DND-41 (cell line): ENCODE results near the gene MYT1.
"Not testable (repeated sequence)": the region's sequence is repeated elsewhere in the genome, so short reads cannot be mapped to it uniquely, and the experiment has no call there.

ENCODE experiments used
- ATAC-seq: fragments of 200-7000 bp; cut with Tn5 transposase; 3 replicates; pipeline ENCODE4 v1.9.1; 2021; ENCODE audit warnings: low read depth; ENCODE audit not compliant: insufficient read depth
- DNase-seq: peaks from one replicate; pipeline ENCODE4 v3.0.0-alpha.2; 2020
- H2AFZ ChIP-seq: 2 replicates; pipeline ENCODE4 v1.6.0; 2012; ENCODE audit warnings: low read depth, low read length
- H3K27ac ChIP-seq: 2 replicates; pipeline ENCODE4 v1.5.1; 2012; ENCODE audit warnings: low read length, inconsistent platforms
- H3K27me3 ChIP-seq: fragments of 200-600 bp; sonication (generic); 2 replicates; pipeline ENCODE4 v1.6.0; 2012; ENCODE audit warnings: low read length, mild to moderate bottlenecking, inconsistent platforms; ENCODE audit not compliant: insufficient read depth, poor library complexity
- H3K36me3 ChIP-seq: 2 replicates; pipeline ENCODE4 v1.5.1; 2012; ENCODE audit warnings: low read length, inconsistent platforms; ENCODE audit not compliant: insufficient read depth
- H3K4me1 ChIP-seq: 2 replicates; pipeline ENCODE4 v1.5.1; 2012; ENCODE audit warnings: mild to moderate bottlenecking, low read length; ENCODE audit not compliant: insufficient read depth
- H3K4me2 ChIP-seq: 2 replicates; pipeline ENCODE4 v1.6.0; 2012; ENCODE audit warnings: mild to moderate bottlenecking, moderate library complexity, low read length, inconsistent platforms; ENCODE audit not compliant: insufficient read depth
- H3K4me3 ChIP-seq, 2 experiments: fragments of 200-600 bp in 1 of 2; shearing (Covaris generic) in 1 of 2; 2 replicates each; pipeline ENCODE4 v1.5.1; 2012 to 2016; ENCODE audit warnings: inconsistent platforms in 2 of 2, low read length in 2 of 2, mild to moderate bottlenecking in 2 of 2, low read depth in 1 of 2, moderate library complexity in 1 of 2
- H3K79me2 ChIP-seq: 2 replicates; pipeline ENCODE4 v1.6.0; 2012; ENCODE audit warnings: low read length, inconsistent platforms; ENCODE audit not compliant: insufficient read depth
- H3K9ac ChIP-seq: 2 replicates; pipeline ENCODE4 v1.6.0; 2012; ENCODE audit warnings: low read depth, mild to moderate bottlenecking, inconsistent platforms, low read length, moderate library complexity
- H3K9me3 ChIP-seq: 2 replicates; pipeline ENCODE4 v1.5.1; 2012; ENCODE audit warnings: low read length, moderate library complexity, mild to moderate bottlenecking, inconsistent platforms; ENCODE audit not compliant: insufficient read depth, severe bottlenecking
- H4K20me1 ChIP-seq: 2 replicates; pipeline ENCODE4 v1.6.0; 2012; ENCODE audit warnings: low read length; ENCODE audit not compliant: insufficient read depth
- EZH2 ChIP-seq: IDR thresholded peaks from 3 replicates; pipeline ENCODE4 v1.6.1; 2012; ENCODE audit warnings: borderline replicate concordance, low read depth, mild to moderate bottlenecking, moderate library complexity, low read length, inconsistent platforms; ENCODE audit not compliant: severe bottlenecking
- TF ChIP-seq, protein P1 (sequence below): IDR thresholded peaks from 2 replicates; pipeline ENCODE4 v1.5.1; 2012; ENCODE audit warnings: borderline replicate concordance, low read length, moderate library complexity, mild to moderate bottlenecking; ENCODE audit not compliant: poor library complexity, severe bottlenecking; ENCODE audit errors: extremely low read depth

Gene MYT1

DNA sequence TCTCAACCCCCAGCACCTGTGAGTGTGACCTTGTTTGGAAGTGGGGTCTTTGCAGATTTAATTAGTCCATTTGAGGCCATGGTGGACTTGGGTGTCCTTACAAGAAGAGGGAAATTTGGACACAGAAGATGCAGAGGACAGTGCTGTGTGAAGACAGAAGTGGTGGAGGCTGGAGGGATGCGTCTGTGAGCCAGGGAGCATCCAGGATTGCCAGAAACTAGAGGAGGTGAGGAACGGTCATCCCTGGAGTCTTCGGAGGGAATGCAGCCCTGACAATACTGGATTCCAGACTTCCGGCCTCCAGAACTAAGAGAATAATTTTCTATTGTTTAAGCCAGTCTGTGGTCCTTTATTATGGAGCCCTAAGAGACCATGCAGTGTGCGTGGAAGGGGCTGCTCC is 34.0 kb upstream of the MYT1 start:
- no peak for DNase-seq

DNA sequence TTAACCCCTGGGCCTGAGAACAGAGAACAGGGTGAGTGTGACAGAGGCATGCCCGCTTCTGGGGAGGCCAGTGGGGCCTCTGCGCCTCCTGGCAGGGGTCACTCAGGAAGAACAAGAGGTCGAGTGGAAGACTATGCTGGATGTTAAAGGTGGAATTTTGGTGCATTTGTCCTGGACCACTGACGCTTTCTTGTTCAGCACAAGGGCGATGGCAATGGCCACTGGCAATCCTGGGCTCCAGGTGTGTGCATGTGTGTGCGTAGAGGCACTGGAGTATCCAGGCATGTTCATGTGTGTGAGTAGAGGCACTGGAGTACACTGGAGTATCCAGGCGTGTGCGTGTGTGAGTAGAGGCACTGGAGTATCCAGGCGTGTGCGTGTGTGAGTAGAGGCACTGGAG is 33.4 kb upstream of the MYT1 start:
- Histone ChIP-seq H4K20me1 (no peaks in the 10 kb centered on the region), H3K9ac (no peak overlapping the region), H2AFZ (no peak overlapping the region), H3K36me3 (no peaks in the 10 kb centered on the region), H3K79me2 (no peaks in the 10 kb centered on the region), H3K4me2 (no peak overlapping the region), H3K4me3 (no peak overlapping the region), H3K27ac (no peak overlapping the region), H3K9me3 (no peaks in the 10 kb centered on the region), H3K27me3 (no peaks in the 10 kb centered on the region), H3K4me1 (no peaks in the 10 kb centered on the region)
- DNase-seq, result no peak
- TF ChIP-seq, protein P1, sequence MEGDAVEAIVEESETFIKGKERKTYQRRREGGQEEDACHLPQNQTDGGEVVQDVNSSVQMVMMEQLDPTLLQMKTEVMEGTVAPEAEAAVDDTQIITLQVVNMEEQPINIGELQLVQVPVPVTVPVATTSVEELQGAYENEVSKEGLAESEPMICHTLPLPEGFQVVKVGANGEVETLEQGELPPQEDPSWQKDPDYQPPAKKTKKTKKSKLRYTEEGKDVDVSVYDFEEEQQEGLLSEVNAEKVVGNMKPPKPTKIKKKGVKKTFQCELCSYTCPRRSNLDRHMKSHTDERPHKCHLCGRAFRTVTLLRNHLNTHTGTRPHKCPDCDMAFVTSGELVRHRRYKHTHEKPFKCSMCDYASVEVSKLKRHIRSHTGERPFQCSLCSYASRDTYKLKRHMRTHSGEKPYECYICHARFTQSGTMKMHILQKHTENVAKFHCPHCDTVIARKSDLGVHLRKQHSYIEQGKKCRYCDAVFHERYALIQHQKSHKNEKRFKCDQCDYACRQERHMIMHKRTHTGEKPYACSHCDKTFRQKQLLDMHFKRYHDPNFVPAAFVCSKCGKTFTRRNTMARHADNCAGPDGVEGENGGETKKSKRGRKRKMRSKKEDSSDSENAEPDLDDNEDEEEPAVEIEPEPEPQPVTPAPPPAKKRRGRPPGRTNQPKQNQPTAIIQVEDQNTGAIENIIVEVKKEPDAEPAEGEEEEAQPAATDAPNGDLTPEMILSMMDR, result no peak
- no peak for TF ChIP-seq EZH2
- ATAC-seq, result no peak

More for the DNA sequence above, 34.0 kb upstream of the MYT1 start:
- ATAC-seq, result no peak
- Histone ChIP-seq H3K27me3 (no peaks in the 10 kb centered on the region), H3K27ac (no peak overlapping the region), H3K36me3 (no peaks in the 10 kb centered on the region), H4K20me1 (no peaks in the 10 kb centered on the region), H3K4me1 (no peaks in the 10 kb centered on the region), H3K4me3 (no peak overlapping the region), H3K79me2 (no peaks in the 10 kb centered on the region), H3K9me3 (no peaks in the 10 kb centered on the region), H2AFZ (no peak overlapping the region), H3K4me2 (no peak overlapping the region), H3K9ac (no peak overlapping the region)
- no peak for TF ChIP-seq EZH2
- TF ChIP-seq, protein P1, result no peak

DNA sequence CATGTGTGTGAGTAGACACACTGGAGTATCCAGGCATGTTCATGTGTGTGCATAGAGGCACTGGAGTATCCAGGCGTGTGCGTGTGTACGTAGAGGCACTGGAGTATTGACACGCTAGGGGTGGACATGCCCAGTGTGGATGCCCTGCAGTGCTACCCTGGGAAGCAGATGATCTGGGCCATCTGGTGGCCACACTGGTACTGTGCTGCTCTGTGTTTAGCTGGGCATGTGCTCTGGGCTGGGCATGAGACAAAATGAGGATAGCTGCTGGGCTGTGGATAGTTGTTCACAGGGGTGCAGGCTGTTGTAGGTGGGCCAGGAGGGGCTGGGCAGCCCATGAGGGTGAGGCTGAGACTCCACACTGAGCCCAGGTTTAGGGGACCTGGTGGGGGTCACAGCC is 32.8 kb upstream of the MYT1 start:
- TF ChIP-seq, protein P1, result peak; percentile 46
- TF ChIP-seq EZH2, result no peak
- Histone ChIP-seq H3K27ac (no peak overlapping the region), H3K36me3 (no peaks in the 10 kb centered on the region), H3K4me3 (no peak overlapping the region), H3K79me2 (no peaks in the 10 kb centered on the region), H4K20me1 (no peaks in the 10 kb centered on the region), H3K4me2 (no peak overlapping the region), H3K9me3 (no peaks in the 10 kb centered on the region), H3K4me1 (no peaks in the 10 kb centered on the region), H3K9ac (no peak overlapping the region), H2AFZ (no peak overlapping the region), H3K27me3 (no peaks in the 10 kb centered on the region)
- DNase-seq (no peak), ATAC-seq (peak; percentile 64; the same call in 2 of the 3 replicates)

DNA sequence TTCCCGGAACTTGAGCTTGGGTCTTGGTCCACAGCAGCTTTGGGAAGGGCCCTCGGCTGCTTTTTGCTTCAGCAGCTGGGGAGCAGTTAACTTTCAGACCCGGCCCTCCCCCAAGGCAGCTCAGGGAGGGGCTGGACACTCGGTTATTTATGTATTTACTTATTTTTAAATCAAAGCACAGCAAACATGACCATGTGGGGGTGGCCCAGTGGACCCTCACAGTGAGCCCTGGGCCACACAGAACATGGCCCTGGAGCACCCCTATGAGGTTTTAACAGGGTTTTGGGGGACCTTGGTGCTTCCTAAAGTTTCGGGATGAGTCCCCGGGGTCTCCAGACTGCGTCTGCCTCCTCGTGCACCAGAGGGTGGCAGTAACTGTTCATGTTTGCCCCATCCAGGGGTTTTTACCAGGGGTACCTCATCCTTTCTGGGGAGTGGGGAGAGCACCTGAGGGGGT is 30.3 kb upstream of the MYT1 start:
- Histone ChIP-seq H3K4me1 (no peaks in the 10 kb centered on the region), H3K9me3 (no peaks in the 10 kb centered on the region), H3K27me3 (no peaks in the 10 kb centered on the region), H4K20me1 (no peaks in the 10 kb centered on the region), H2AFZ (no peak overlapping the region), H3K79me2 (no peaks in the 10 kb centered on the region), H3K4me3 (no peak overlapping the region), H3K4me2 (no peak overlapping the region), H3K36me3 (no peaks in the 10 kb centered on the region), H3K27ac (no peak overlapping the region), H3K9ac (no peak overlapping the region)
- DNase-seq (no peak), ATAC-seq (no peak)
- TF ChIP-seq EZH2, result no peak
- TF ChIP-seq, protein P1, result peak; percentile 28

DNA sequence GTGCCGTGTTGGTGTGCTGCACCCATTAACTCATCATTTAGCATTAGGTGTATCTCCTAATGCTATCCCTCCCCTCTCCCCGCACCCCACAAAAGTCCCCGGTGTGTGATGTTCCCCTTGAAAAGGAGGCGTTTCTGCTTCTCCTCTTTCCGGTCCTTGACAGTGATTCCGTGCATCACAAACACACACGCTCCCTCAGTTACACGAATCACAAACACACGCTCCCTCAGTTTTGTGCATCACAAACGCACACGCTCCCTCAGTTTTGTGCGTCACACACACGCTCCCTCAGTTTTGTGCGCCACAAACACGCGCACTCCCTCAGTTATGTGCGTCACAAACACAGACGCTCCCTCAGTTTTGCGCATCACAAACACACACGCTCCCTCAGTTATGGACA is 29.5 kb upstream of the MYT1 start:
- not testable (repeated sequence) for H3K4me3 ChIP-seq, H3K4me1 ChIP-seq, H3K4me2 ChIP-seq, H3K27me3 ChIP-seq, H3K36me3 ChIP-seq, H2AFZ ChIP-seq, H3K9me3 ChIP-seq, DNase-seq, H3K79me2 ChIP-seq, ATAC-seq, H3K27ac ChIP-seq, H3K9ac ChIP-seq, H4K20me1 ChIP-seq
